ENCODE measurements around the gene ALCAM.
"Not testable (repeated sequence)": the region's sequence is repeated elsewhere in the genome, so short reads cannot be mapped to it uniquely, and the experiment has no call there.

ALCAM gene

GRCh38 chr3:105392598-105392997, 25.9 kb downstream of the ALCAM start:
- not testable (repeated sequence) for DNase-seq

- no peak for DNase-seq
These were observed 27.5 kb downstream of the ALCAM start for GRCh38 chr3:105394177-105394576.

GRCh38 chr3:105397974-105398373, 31.3 kb downstream of the ALCAM start:
- peak; percentile 43 for DNase-seq

GRCh38 chr3:105398437-105398836, 31.7 kb downstream of the ALCAM start:
- peak; percentile 32 for DNase-seq

GRCh38 chr3:105399062-105399461, 32.4 kb downstream of the ALCAM start:
- DNase-seq = no peak

GRCh38 chr3:105399611-105400010, 32.9 kb downstream of the ALCAM start:
- no peak for DNase-seq

GRCh38 chr3:105401254-105401653, 34.5 kb downstream of the ALCAM start:
- DNase-seq = no peak

- no peak for DNase-seq
These were observed 35.0 kb downstream of the ALCAM start for GRCh38 chr3:105401691-105402149.

- DNase-seq = no peak
These were observed 35.6 kb downstream of the ALCAM start for GRCh38 chr3:105402287-105402801.

- not testable (repeated sequence) for DNase-seq
These were observed 36.3 kb downstream of the ALCAM start for GRCh38 chr3:105403034-105403433.

GRCh38 chr3:105406268-105406667, 39.6 kb downstream of the ALCAM start:
- DNase-seq = no peak

GRCh38 chr3:105409364-105409763, 42.7 kb downstream of the ALCAM start:
- no peak for DNase-seq

- no peak for DNase-seq
These were observed 46.7 kb downstream of the ALCAM start for GRCh38 chr3:105413343-105413887.

GRCh38 chr3:105414841-105415240, 48.1 kb downstream of the ALCAM start:
- DNase-seq = no peak

- DNase-seq = no peak
These were observed 49.2 kb downstream of the ALCAM start for GRCh38 chr3:105415951-105416350.

GRCh38 chr3:105417525-105418289, 51.0 kb downstream of the ALCAM start:
- no peak for DNase-seq

- no peak for DNase-seq
These were observed 55.9 kb downstream of the ALCAM start for GRCh38 chr3:105422645-105423044.

GRCh38 chr3:105423397-105423796, 56.7 kb downstream of the ALCAM start:
- no peak for DNase-seq

GRCh38 chr3:105424412-105425152, 57.9 kb downstream of the ALCAM start:
- no peak for DNase-seq

- DNase-seq = no peak
These were observed 58.4 kb downstream of the ALCAM start for GRCh38 chr3:105425153-105425502.

GRCh38 chr3:105427332-105427731, 60.6 kb downstream of the ALCAM start:
- DNase-seq = no peak

- no peak for DNase-seq
These were observed 62.5 kb downstream of the ALCAM start for GRCh38 chr3:105429034-105429762.

GRCh38 chr3:105430455-105430854, 63.7 kb downstream of the ALCAM start:
- DNase-seq = no peak

All from NCI-H446 treated with DMSO at 0.1 percent for 48 hours (cell line).